DND-41 (cell line): ENCODE measurements around the gene NUDT7.

Experiments
- ATAC-seq: fragments of 200-7000 bp; cut with Tn5 transposase; 3 replicates; pipeline ENCODE4 v1.9.1; 2021; ENCODE audit warnings: low read depth; ENCODE audit not compliant: insufficient read depth
- DNase-seq: peaks from one replicate; pipeline ENCODE4 v3.0.0-alpha.2; 2020
- H2AFZ ChIP-seq: 2 replicates; pipeline ENCODE4 v1.6.0; 2012; ENCODE audit warnings: low read depth, low read length
- H3K27ac ChIP-seq: 2 replicates; pipeline ENCODE4 v1.5.1; 2012; ENCODE audit warnings: low read length, inconsistent platforms
- H3K27me3 ChIP-seq: fragments of 200-600 bp; sonication (generic); 2 replicates; pipeline ENCODE4 v1.6.0; 2012; ENCODE audit warnings: low read length, mild to moderate bottlenecking, inconsistent platforms; ENCODE audit not compliant: insufficient read depth, poor library complexity
- H3K36me3 ChIP-seq: 2 replicates; pipeline ENCODE4 v1.5.1; 2012; ENCODE audit warnings: low read length, inconsistent platforms; ENCODE audit not compliant: insufficient read depth
- H3K4me1 ChIP-seq: 2 replicates; pipeline ENCODE4 v1.5.1; 2012; ENCODE audit warnings: mild to moderate bottlenecking, low read length; ENCODE audit not compliant: insufficient read depth
- H3K4me2 ChIP-seq: 2 replicates; pipeline ENCODE4 v1.6.0; 2012; ENCODE audit warnings: mild to moderate bottlenecking, moderate library complexity, low read length, inconsistent platforms; ENCODE audit not compliant: insufficient read depth
- H3K4me3 ChIP-seq, 2 experiments: fragments of 200-600 bp in 1 of 2; shearing (Covaris generic) in 1 of 2; 2 replicates each; pipeline ENCODE4 v1.5.1; 2012 to 2016; ENCODE audit warnings: inconsistent platforms in 2 of 2, low read length in 2 of 2, mild to moderate bottlenecking in 2 of 2, low read depth in 1 of 2, moderate library complexity in 1 of 2
- H3K79me2 ChIP-seq: 2 replicates; pipeline ENCODE4 v1.6.0; 2012; ENCODE audit warnings: low read length, inconsistent platforms; ENCODE audit not compliant: insufficient read depth
- H3K9ac ChIP-seq: 2 replicates; pipeline ENCODE4 v1.6.0; 2012; ENCODE audit warnings: low read depth, mild to moderate bottlenecking, inconsistent platforms, low read length, moderate library complexity
- H3K9me3 ChIP-seq: 2 replicates; pipeline ENCODE4 v1.5.1; 2012; ENCODE audit warnings: low read length, moderate library complexity, mild to moderate bottlenecking, inconsistent platforms; ENCODE audit not compliant: insufficient read depth, severe bottlenecking
- H4K20me1 ChIP-seq: 2 replicates; pipeline ENCODE4 v1.6.0; 2012; ENCODE audit warnings: low read length; ENCODE audit not compliant: insufficient read depth
- CTCF ChIP-seq: IDR thresholded peaks from 2 replicates; pipeline ENCODE4 v1.5.1; 2012; ENCODE audit warnings: borderline replicate concordance, low read length, moderate library complexity, mild to moderate bottlenecking; ENCODE audit not compliant: poor library complexity, severe bottlenecking; ENCODE audit errors: extremely low read depth
- EZH2 ChIP-seq: IDR thresholded peaks from 3 replicates; pipeline ENCODE4 v1.6.1; 2012; ENCODE audit warnings: borderline replicate concordance, low read depth, mild to moderate bottlenecking, moderate library complexity, low read length, inconsistent platforms; ENCODE audit not compliant: severe bottlenecking

Gene NUDT7

DNA sequence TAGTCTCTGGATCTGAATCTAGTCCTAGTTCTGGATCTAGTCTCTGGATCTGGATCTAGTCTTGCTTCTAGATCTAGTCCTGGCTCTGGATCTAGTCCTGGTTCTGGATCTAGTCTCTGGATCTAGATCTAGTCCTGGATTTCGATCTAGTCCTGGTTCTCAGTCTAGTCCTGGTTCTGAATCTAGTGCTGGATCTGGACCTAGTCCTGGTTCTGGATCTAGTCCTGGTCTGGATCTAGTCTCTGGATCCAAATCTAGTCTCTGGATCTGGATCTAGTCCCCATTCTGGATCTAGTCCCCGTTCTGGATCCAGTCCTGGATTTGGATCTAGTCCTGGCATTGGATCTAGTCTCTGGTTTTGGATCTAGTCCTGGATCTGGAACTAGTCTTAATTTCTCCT is 36.2 kb downstream of the NUDT7 start:
- Histone ChIP-seq H3K36me3 (no peaks in the 10 kb centered on the region), H4K20me1 (no peaks in the 10 kb centered on the region), H3K4me2 (no peak overlapping the region), H3K4me3 (no peak overlapping the region), H2AFZ (no peak overlapping the region), H3K27ac (no peak overlapping the region), H3K9ac (no peak overlapping the region), H3K79me2 (no peaks in the 10 kb centered on the region), H3K4me1 (no peaks in the 10 kb centered on the region), H3K27me3 (peaks cover 4% of the 10 kb centered on the region), H3K9me3 (no peaks in the 10 kb centered on the region)
- no peak for TF ChIP-seq EZH2
- no peak for TF ChIP-seq CTCF
- no peak for DNase-seq
- ATAC-seq, result no peak

- TF ChIP-seq CTCF (no peak), EZH2 (no peak)
- Histone ChIP-seq H3K27ac (no peak overlapping the region), H3K4me3 (no peak overlapping the region), H2AFZ (no peak overlapping the region), H3K79me2 (no peaks in the 10 kb centered on the region), H3K9me3 (no peaks in the 10 kb centered on the region), H3K9ac (no peak overlapping the region), H3K36me3 (no peaks in the 10 kb centered on the region), H3K4me1 (no peaks in the 10 kb centered on the region), H3K4me2 (no peak overlapping the region), H3K27me3 (no peaks in the 10 kb centered on the region), H4K20me1 (no peaks in the 10 kb centered on the region)
- DNase-seq, result no peak
- ATAC-seq, result no peak
Observed at GRCh38 chr16:77759201-77759600, 36.9 kb downstream of the NUDT7 start.

DNA sequence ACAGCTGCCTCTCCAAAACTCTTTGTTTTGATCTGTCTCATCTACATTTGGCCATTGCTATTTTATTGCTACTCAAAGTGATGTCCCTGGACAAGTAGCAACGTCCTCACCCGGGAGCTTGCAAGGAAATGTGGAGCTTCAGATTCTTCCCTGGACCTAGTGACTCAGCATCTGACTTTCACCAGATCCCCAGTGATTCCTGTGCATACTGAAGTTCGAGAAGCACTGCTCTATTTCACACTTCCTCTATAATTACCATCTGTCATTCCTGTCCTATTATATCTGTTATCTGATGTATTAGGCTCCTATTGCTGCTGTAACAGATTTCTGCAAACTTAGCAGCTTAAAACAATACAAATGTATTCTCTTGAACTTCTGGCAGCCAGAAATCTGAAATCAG is 37.5 kb downstream of the NUDT7 start:
- no peak overlapping the region for H3K4me2 ChIP-seq
- no peaks in the 10 kb centered on the region for H3K9me3 ChIP-seq
- H3K9ac ChIP-seq, result no peak overlapping the region
- no peaks in the 10 kb centered on the region for H3K79me2 ChIP-seq
- H3K27ac ChIP-seq, result no peak overlapping the region
- ATAC-seq (no peak), DNase-seq (no peak)
- H3K4me1 ChIP-seq, result no peaks in the 10 kb centered on the region
- H4K20me1 ChIP-seq, result no peaks in the 10 kb centered on the region
- H2AFZ ChIP-seq, result no peak overlapping the region
- no peaks in the 10 kb centered on the region for H3K27me3 ChIP-seq
- no peak overlapping the region for H3K4me3 ChIP-seq
- no peaks in the 10 kb centered on the region for H3K36me3 ChIP-seq
- TF ChIP-seq CTCF (no peak), EZH2 (no peak)

DNA sequence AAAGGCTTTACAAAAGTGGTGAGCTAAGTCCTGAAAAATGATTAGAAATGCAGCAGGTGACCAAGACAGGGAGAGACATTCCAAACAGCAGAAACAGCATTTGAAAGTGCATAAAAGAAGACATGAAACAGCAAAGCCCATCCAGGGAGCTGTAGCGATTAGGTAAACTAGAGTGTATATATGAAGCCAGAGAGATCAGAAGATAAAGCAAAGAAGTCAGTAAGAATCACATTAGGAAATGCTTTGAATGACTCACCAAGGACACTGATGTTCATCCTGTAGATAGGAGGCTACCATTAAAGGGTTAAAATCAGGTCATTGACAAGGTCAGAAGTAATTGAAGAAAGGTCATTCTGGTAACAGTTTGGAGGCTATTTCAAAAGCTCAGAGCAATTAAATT is 38.5 kb downstream of the NUDT7 start:
- Histone ChIP-seq H2AFZ (no peak overlapping the region), H3K9me3 (no peaks in the 10 kb centered on the region), H3K4me3 (no peak overlapping the region), H3K36me3 (no peaks in the 10 kb centered on the region), H3K4me1 (no peaks in the 10 kb centered on the region), H3K27me3 (no peaks in the 10 kb centered on the region), H3K9ac (no peak overlapping the region), H3K79me2 (no peaks in the 10 kb centered on the region), H3K27ac (no peak overlapping the region), H3K4me2 (no peak overlapping the region), H4K20me1 (no peaks in the 10 kb centered on the region)
- DNase-seq (no peak), ATAC-seq (no peak)
- TF ChIP-seq CTCF (no peak), EZH2 (no peak)
